Astrocyte (in vitro differentiated cells and primary cell): ENCODE results near the gene ZC3H12D.

Experiments used
- CTCF ChIP-seq: IDR thresholded peaks from 2 replicates; pipeline ENCODE4 v1.5.1; 2011; ENCODE audit warnings: low read depth, mild to moderate bottlenecking, inconsistent platforms, low read length, moderate library complexity; ENCODE audit not compliant: insufficient read depth
- EZH2 ChIP-seq: IDR thresholded peaks from 2 replicates; pipeline ENCODE4 v1.6.1; 2012; ENCODE audit warnings: mild to moderate bottlenecking, low read length, inconsistent platforms; ENCODE audit not compliant: insufficient read depth

GRCh38 chr6:149400050-149400449, 84.8 kb downstream of the ZC3H12D start, which contains the start of gene SUMO4:
- TF ChIP-seq CTCF (no peak), EZH2 (no peak)
